ENCODE measurements around the gene CCDC182.

Gene CCDC182

GRCh38 chr17:57696050-57696449 is 49.0 kb downstream of the CCDC182 start:
- DNase-seq, result no peak
